Activated CD4-positive, alpha-beta T cell treated with anti-CD3 and anti-CD28 coated beads, Interleukin-2, amount 50 U/mL, for 24 hours (primary cell): ENCODE measurements around the gene ANO2.
"Not testable (repeated sequence)": the region's sequence is repeated elsewhere in the genome, so short reads cannot be mapped to it uniquely, and the experiment has no call there.

ENCODE experiments used
- DNase-seq, 2 donors: peaks; one replicate each; pipeline ENCODE4 v3.0.0-alpha.2; 2020; ENCODE audit warnings: low read depth in 1 of 2, low spot score in 1 of 2

Gene ANO2

GRCh38 chr12:5889381-5890047 is 55.5 kb downstream of the ANO2 start:
- no peak for DNase-seq

GRCh38 chr12:5888816-5889315 is 56.2 kb downstream of the ANO2 start:
- no peak for DNase-seq

- DNase-seq = not testable (repeated sequence)
Measured at GRCh38 chr12:5887819-5888218, 57.2 kb downstream of the ANO2 start.

- no peak for DNase-seq
Measured at GRCh38 chr12:5884866-5885265, 60.2 kb downstream of the ANO2 start.

GRCh38 chr12:5884285-5884684 is 60.8 kb downstream of the ANO2 start:
- no peak for DNase-seq

- no peak for DNase-seq
Measured at GRCh38 chr12:5882511-5883190, 62.4 kb downstream of the ANO2 start.

GRCh38 chr12:5881666-5882065 is 63.4 kb downstream of the ANO2 start:
- DNase-seq = no peak

GRCh38 chr12:5881101-5881606 is 63.9 kb downstream of the ANO2 start:
- DNase-seq = no peak

GRCh38 chr12:5875851-5876250 is 69.2 kb downstream of the ANO2 start:
- no peak for DNase-seq

GRCh38 chr12:5874514-5874913 is 70.5 kb downstream of the ANO2 start:
- no peak for DNase-seq

- DNase-seq = no peak
Measured at GRCh38 chr12:5873281-5873919, 71.7 kb downstream of the ANO2 start.

- no peak for DNase-seq
Measured at GRCh38 chr12:5872745-5873144, 72.3 kb downstream of the ANO2 start.

- DNase-seq = no peak
Measured at GRCh38 chr12:5871741-5872140, 73.3 kb downstream of the ANO2 start.

- no peak for DNase-seq
Measured at GRCh38 chr12:5870183-5870582, 74.9 kb downstream of the ANO2 start.

GRCh38 chr12:5868625-5869295 is 76.3 kb downstream of the ANO2 start:
- no peak for DNase-seq

- no peak for DNase-seq
Measured at GRCh38 chr12:5865397-5865796, 79.7 kb downstream of the ANO2 start.

GRCh38 chr12:5864972-5865371 is 80.1 kb downstream of the ANO2 start:
- DNase-seq = no peak

GRCh38 chr12:5864301-5864700 is 80.8 kb downstream of the ANO2 start:
- DNase-seq = no peak

- no peak for DNase-seq
Measured at GRCh38 chr12:5861416-5861815, 83.6 kb downstream of the ANO2 start.

- no peak for DNase-seq
Measured at GRCh38 chr12:5856692-5857091, 88.4 kb downstream of the ANO2 start.

- DNase-seq = no peak
Measured at GRCh38 chr12:5846950-5847349, 98.1 kb downstream of the ANO2 start.

- no peak for DNase-seq
Measured at GRCh38 chr12:5840944-5841343, 104.1 kb downstream of the ANO2 start.
